ENCODE measurements around the gene RNGTT.
"Not testable (repeated sequence)": the region's sequence is repeated elsewhere in the genome, so short reads cannot be mapped to it uniquely, and the experiment has no call there.

The RNGTT gene

DNA sequence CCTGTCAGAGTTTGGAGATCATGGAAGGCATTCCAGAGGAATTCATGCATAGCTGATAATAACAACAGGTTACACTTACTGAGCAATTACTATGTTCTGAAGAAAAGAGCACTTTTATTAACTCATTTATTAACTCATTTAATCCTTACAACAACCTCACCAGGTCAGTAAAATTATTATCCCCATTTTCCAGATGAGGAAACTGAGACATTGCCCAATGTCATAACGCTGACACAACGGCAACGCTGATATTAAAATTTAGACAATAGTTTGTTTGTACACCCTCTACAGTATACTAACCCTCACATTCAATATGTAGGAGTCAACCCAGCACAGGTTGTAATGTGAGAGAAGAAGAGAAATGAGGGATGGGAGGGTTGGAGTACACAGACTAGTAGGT lies 105.0 kb downstream of the RNGTT start:
- DNase-seq: no peak

- DNase-seq: no peak
These were observed 106.9 kb downstream of the RNGTT start for GRCh38 chr6:88856566-88856965.

- peak; percentile 66 for DNase-seq
These were observed 107.8 kb downstream of the RNGTT start for GRCh38 chr6:88855541-88856147.

DNA sequence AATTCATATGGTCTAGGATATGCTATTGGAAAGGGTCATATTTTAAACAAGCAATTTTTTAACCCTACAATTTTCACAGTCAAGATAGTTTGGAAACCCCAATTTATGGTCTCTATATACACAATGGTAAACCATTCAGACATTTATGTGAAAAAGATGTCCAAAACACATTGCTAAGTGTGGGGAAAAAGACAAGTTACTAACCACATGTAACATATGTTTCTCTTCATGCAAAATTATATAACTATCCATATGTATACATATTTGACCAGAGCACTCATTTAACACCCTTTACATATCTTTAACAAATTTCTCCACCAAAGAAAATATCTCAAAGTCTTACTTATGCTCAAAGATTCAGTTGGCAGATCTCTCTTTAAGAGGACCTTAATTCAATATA lies 110.6 kb downstream of the RNGTT start:
- no peak for DNase-seq

DNA sequence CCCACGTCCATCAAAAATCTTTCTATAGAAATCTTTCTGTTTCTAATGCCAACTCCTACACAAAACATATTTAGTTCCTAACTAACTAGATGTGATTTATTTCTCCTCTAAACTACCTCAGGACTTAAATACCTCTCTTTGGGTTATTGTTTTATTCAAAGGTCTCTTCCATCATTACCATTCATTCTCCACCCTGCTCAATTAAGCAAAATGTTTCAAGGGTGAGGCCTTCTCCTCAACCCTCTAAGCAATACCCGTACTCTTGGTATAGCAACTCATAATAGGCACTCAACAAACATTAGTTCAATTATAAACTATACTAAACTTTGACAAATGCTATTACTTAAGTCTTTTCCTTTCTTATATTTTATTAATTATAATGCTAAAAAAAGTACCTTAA lies 111.4 kb downstream of the RNGTT start:
- DNase-seq: no peak

GRCh38 chr6:88848870-88849269 lies 114.5 kb downstream of the RNGTT start:
- no peak for DNase-seq

DNA sequence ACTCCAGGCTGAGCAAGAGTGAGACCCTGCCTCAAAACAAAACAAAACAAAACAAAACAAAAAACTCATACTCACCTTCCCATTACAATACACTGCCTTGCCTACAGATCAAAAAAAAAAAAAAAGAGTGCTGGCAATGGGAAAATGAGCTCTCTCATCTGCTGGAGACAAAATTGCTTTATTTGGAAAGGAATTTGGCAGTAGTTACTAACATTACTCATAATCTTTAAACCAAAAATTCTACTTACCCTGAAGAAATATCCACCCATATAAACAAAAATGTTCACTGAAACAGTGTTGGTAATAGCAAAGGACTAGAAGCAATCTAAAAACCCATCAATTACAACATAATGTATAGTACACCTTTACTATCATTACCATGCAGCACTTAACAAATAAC lies 120.4 kb downstream of the RNGTT start:
- no peak for DNase-seq

DNA sequence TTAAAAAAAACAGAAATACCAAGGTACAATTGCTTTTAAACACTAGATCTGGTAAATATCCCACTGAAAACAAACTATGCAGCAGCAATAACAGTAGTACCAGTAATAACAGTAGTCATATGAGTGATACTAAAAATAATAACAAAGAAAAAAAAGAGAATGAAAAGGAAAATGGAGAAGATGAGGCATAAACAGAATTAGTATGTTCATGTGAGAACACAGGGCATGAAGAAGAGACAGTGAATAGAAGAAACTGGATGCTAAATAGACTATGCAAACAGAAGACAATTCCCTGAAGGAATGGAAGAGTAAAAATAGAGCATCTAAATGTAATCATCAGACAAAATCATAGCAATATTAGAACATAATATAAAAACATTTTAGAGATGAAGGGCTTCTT lies 121.1 kb downstream of the RNGTT start:
- DNase-seq: no peak

- no peak for DNase-seq
These were observed 122.5 kb downstream of the RNGTT start for GRCh38 chr6:88840796-88841539.

GRCh38 chr6:88840289-88840688 lies 123.1 kb downstream of the RNGTT start:
- DNase-seq: no peak

GRCh38 chr6:88839280-88839679 lies 124.1 kb downstream of the RNGTT start:
- DNase-seq: no peak

GRCh38 chr6:88835210-88835609 lies 128.2 kb downstream of the RNGTT start:
- no peak for DNase-seq

DNA sequence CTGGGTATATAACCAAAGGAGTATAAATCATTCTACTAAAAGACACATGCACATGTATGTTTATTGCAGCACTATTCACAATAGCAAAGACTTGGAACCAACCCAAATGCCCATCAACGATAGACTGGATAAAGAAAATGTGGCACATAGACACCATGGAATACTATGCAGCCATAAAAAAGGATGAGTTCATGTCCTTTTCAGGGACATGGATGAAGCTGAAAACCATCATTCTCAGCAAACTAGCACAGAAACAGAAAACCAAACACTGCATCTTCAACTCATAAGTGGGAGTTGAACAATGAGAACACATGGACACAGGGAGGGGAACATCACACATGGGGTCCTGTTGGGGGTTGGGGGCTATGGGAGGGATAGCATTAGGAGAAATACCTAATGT lies 130.3 kb downstream of the RNGTT start:
- DNase-seq: not testable (repeated sequence)

DNA sequence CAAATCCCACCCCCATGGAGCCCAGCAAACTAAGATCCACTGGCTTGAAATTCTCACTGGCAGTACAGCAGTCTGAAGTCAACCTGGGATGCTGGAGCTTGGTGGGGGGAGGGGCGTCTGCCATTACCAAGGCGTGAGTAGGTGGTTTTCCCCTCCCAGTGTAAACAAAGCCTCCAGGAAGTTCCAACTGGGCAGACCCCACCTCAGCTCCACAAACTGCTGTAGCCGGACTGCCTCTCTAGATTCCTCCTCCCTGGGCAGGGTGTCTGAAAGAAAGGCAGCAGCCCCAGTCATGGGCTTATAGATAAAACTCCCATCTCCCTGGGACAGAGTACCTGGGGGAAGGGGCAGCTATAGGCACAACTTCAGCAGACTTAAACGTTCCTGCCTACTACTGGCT lies 135.8 kb downstream of the RNGTT start:
- not testable (repeated sequence) for DNase-seq

DNA sequence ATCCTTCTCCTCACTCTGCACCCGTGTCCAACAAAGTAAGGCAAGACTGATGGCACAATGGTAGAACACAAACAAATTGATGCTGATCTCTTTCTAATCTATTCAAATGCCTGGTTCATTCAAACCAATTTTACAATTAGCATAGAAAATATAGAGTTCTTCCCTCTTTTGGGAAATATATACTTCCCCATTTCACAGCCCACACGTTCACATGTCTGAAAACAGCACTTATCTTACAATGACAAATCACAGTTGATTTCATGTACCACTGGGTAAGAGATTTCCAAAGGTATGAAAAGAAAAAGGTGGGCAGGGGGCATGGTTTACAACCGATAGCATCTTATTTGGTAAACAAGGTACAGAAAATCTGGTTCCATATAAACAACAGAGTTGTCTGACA lies 137.6 kb downstream of the RNGTT start:
- no peak for DNase-seq

DNA sequence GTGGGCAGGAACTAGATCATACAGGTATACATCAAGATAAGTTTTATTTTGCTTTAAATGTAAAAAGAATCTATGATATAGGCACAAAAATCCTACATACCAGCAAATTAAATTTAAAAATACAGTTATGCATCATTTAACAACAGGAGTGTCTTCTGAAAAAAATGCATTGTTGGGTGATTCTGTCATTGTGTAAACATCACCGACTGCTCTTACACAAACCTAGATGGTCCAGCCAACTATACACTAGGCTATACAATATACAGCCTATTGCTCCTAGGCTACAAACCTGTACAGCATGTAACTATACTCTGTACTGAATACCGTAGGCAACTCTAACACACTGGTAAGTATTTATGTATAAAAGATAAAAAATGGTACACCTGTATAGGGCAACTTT lies 139.4 kb downstream of the RNGTT start:
- no peak for DNase-seq

GRCh38 chr6:88815491-88815890 lies 147.9 kb downstream of the RNGTT start:
- DNase-seq: no peak

DNA sequence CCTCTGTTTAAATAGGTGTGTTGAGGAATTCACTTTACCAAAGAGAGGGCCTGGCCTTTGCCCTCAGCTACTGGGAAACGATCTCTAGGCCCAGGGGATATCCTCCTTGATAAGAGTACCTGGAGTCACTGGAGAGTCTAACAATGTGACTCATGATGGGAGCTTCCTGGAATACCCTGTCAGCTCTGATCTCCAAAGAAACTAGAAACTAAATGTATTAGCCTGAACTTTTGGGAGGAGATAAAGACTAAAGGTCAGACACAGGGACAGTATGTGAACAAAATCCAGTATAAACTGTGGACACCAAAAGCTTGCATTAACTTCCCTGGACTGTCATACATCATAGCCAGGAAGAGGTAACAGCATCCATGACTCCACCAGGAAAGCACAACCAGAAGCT lies 148.5 kb downstream of the RNGTT start:
- no peak for DNase-seq

GRCh38 chr6:88813045-88813444 lies 150.4 kb downstream of the RNGTT start:
- no peak for DNase-seq

GRCh38 chr6:88810701-88811100 lies 152.7 kb downstream of the RNGTT start:
- DNase-seq: no peak

- DNase-seq: no peak
These were observed 153.3 kb downstream of the RNGTT start for GRCh38 chr6:88810089-88810488.

DNA sequence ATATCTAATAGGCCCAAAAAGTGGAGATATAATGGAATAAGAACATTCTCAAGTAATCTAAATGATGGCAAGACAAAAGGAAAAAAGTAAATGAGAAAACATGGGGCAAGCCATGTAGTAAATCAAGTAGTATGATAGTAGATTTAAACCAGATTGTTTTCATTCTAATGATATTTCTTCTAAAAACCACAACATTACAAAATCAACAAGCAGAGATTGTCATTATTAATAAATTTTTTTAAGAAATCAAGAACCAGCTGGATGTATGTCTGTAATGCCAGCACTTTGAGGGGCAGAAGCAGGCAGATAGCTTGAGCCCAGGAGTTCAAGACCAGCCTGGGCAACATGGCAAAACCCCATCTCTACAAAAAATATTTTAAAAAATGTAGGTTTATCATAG lies 155.0 kb downstream of the RNGTT start:
- DNase-seq: no peak

- DNase-seq: no peak
These were observed 155.8 kb downstream of the RNGTT start for GRCh38 chr6:88807622-88808021.

DNA sequence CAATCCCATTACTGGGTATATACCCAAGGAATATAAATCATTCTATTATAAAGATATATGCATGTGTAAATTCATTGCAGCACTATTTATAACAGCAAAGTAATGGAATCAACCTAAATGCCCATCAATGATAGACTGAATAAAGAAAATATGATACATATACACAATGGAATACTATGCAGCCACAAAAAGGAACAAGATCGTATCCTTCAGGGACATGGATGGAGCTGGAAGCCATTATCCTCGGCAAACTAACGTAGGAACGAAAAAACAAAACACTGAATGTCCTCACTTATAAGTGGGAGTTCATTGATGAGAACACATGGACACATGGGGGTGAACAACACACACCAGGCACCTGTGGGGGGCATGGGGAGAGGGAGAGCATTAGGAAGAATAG lies 156.7 kb downstream of the RNGTT start:
- no peak for DNase-seq

DNA sequence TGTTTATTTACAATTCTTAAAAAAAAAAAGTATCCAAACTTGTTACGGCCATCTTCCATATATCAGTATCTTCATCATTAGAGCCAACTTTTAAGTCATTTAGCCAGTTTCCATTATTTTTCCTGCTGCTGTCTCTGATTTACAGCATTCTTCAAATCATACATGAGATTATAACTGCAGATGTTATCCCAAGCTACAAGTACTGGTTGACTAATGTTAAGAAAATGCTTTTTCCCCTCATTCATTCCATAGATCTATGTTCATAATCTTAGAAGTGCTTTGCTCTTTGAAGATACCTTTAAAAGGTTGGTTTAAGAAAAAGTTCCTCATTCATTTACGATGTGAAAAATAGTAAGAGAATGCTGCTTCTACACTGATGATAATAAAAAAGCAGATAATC lies 158.7 kb downstream of the RNGTT start:
- no peak for DNase-seq
